Naive B cell (primary cell): Measurements from ENCODE around the gene SDR42E1. TPM values are rescaled to one million over a fixed set of nuclear protein-coding genes. Genes with fewer than 3 reads are reported as not detected.

ENCODE experiments used
- ATAC-seq, 2 donors: fragments of 150-1000 bp; cut with Tn5 transposase; 2 replicates each; pipeline ENCODE4 v1.10.0; 2021; ENCODE audit warnings: low read depth in 2 of 2, mild to moderate bottlenecking in 2 of 2, moderate library complexity in 2 of 2
- DNase-seq: peaks from one replicate; pipeline ENCODE4 v3.0.0; 2022
- H3K27ac Mint-ChIP-seq, 6 donors: one replicate each; pipeline ENCODE4 v1.8.0; 2020 to 2022; ENCODE audit warnings: mild to moderate bottlenecking in 6 of 6, mixed read lengths in 6 of 6, moderate library complexity in 5 of 6, inconsistent platforms in 2 of 6
- H3K27me3 Mint-ChIP-seq, 3 donors: one replicate each; pipeline ENCODE4 v1.8.0; 2021 to 2022; ENCODE audit warnings: mixed read lengths in 3 of 3, mild to moderate bottlenecking in 1 of 3
- H3K36me3 Mint-ChIP-seq, 2 donors: one replicate each; pipeline ENCODE4 v1.8.0; 2020 to 2022; ENCODE audit warnings: mixed read lengths in 2 of 2, inconsistent platforms in 1 of 2, mild to moderate bottlenecking in 1 of 2
- H3K4me1 Mint-ChIP-seq, 3 donors: one replicate each; pipeline ENCODE4 v1.8.0; 2020 to 2022; ENCODE audit warnings: mixed read lengths in 3 of 3, inconsistent platforms in 1 of 3, mild to moderate bottlenecking in 1 of 3, moderate library complexity in 1 of 3
- H3K4me3 Mint-ChIP-seq, 8 donors: one replicate each; pipeline ENCODE4 v1.8.0; 2020 to 2022; ENCODE audit warnings: mild to moderate bottlenecking in 8 of 8, mixed read lengths in 8 of 8, moderate library complexity in 8 of 8, inconsistent platforms in 2 of 8
- H3K9me3 Mint-ChIP-seq, 7 donors: one replicate each; pipeline ENCODE4 v1.8.0; 2020 to 2022; ENCODE audit warnings: mixed read lengths in 7 of 7, mild to moderate bottlenecking in 5 of 7, inconsistent platforms in 2 of 7, moderate library complexity in 1 of 7
- polyA plus RNA-seq, 6 donors: library from polyadenylated mRNA; unstranded; fragments of 300-500 nt; fragmentation: Illumina TruSeq; gene quantifications; one replicate each; pipeline ENCODE4 v1.2.3, GENCODE V29; 2021; ENCODE audit warnings: low read depth in 6 of 6

SDR42E1 gene
- polyA plus RNA-seq, 6 donors from 2014 or later, result 0.68 to 1.8 (median 1.00) TPM; not detected in 1

DNA sequence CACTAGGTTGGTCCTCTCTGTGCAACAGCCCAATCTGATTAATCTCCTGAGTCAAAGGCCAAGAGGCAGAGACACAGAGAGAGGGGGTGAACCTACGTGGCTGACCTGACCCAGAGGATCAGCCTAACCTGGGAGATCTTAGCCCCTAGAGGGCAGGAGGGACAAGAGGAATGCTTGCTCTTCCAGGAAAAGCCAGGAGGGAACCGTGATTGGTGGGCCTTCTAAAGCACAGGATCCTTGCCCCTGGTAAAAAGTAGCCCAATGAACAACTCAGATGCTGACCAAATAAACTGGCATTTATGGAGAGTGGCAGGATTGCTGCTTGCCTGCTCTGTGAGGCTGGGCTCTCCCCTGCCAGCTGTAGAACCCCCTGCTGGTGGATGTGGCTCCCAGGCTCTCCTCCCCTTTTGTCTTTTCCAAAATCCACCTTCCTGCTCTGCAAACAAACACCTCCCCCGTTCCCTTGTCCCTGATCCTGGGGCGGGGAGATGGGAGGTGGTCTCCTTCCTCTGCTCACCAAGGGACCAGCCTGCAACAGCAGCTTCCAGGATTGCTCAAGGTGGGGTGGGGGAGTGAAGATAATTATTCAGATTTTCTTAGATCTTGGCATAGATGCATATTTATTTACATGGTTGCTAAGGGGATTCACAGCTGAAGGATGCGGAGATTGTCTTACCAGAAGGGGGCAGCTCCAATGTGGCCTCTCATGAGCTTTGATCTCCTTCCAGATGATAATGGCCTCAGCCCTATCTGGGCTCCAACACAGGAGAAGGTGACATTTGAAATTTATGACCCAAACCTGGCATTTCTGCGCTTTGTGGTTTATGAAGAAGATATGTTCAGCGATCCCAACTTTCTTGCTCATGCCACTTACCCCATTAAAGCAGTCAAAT lies 71.9 kb downstream of the SDR42E1 start:
- no peaks in the 10 kb centered on the region for H3K9me3 Mint-ChIP-seq
- no peaks in the 10 kb centered on the region for H3K27me3 Mint-ChIP-seq
- DNase-seq (no peak), ATAC-seq (no peak)
- peaks cover 34 to 41% of the 10 kb centered on the region in 2 donors for H3K36me3 Mint-ChIP-seq
- H3K4me3 Mint-ChIP-seq, result no peak overlapping the region
- peaks cover 0 to 8% (median 0%) of the 10 kb centered on the region in 3 donors for H3K4me1 Mint-ChIP-seq
- peak overlapping the region in 5 of 6 donors; percentile 19 to 81 (median 42) for H3K27ac Mint-ChIP-seq

Other genes starting within 250 kb of the SDR42E1 start
- gene PLCG2, start 232.2 kb downstream of the SDR42E1 start, polyA plus RNA-seq, result 100 to 1,000 TPM in 2 of 6 donors, 10 to 100 TPM in 4; 65.1 to 119 (median 92.5) TPM
- gene HSD17B2, start 23.8 kb upstream of the SDR42E1 start, polyA plus RNA-seq, result not detected
- gene MPHOSPH6, start 158.8 kb upstream of the SDR42E1 start, polyA plus RNA-seq, result 10 to 100 TPM; 10.7 to 37.3 (median 14.4) TPM